Skeletal muscle tissue (tissue), 4 donors: ENCODE data around the gene HMCN2. TPM values are rescaled to one million over a fixed set of nuclear protein-coding genes. Genes with fewer than 3 reads are reported as not detected.

Source experiments
- H3K27ac ChIP-seq: one replicate; pipeline ENCODE4 v1.7.0; 2013; ENCODE audit warnings: mild to moderate bottlenecking, low read depth, low read length, inconsistent platforms
- H3K27me3 ChIP-seq, 3 donors: one replicate each; pipeline ENCODE4 v1.7.0; 2013; ENCODE audit warnings: low read length in 3 of 3; ENCODE audit not compliant: control insufficient read depth in 3 of 3, insufficient read depth in 3 of 3
- H3K36me3 ChIP-seq, 3 donors: one replicate each; pipeline ENCODE4 v1.7.0; 2013; ENCODE audit warnings: low read length in 3 of 3; ENCODE audit not compliant: control insufficient read depth in 3 of 3, insufficient read depth in 3 of 3
- H3K4me1 ChIP-seq, 3 donors: one replicate each; pipeline ENCODE4 v1.7.0; 2013; ENCODE audit warnings: low read length in 3 of 3, mild to moderate bottlenecking in 3 of 3; ENCODE audit not compliant: control insufficient read depth in 3 of 3, insufficient read depth in 3 of 3
- H3K4me3 ChIP-seq, 3 donors: one replicate each; pipeline ENCODE4 v1.7.0; 2013; ENCODE audit warnings: low read length in 3 of 3
- H3K9ac ChIP-seq, 3 donors: one replicate each; pipeline ENCODE4 v1.7.0; 2013; ENCODE audit warnings: low read length in 3 of 3, mild to moderate bottlenecking in 3 of 3, moderate library complexity in 2 of 3, low read depth in 1 of 3
- H3K9me3 ChIP-seq, 3 donors: one replicate each; pipeline ENCODE4 v1.7.0; 2013; ENCODE audit warnings: low read length in 3 of 3; ENCODE audit not compliant: control insufficient read depth in 3 of 3
- total RNA-seq: library from RNA; depleted of rRNA; stranded (reverse); fragments of >200 nt; gene quantifications from one replicate; pipeline ENCODE4 v1.2.3, GENCODE V29; 2014
- donor health status: Osteomylitis.

Gene HMCN2
- total RNA-seq, 1 donor from 2014 or later: 12.5 TPM

DNA sequence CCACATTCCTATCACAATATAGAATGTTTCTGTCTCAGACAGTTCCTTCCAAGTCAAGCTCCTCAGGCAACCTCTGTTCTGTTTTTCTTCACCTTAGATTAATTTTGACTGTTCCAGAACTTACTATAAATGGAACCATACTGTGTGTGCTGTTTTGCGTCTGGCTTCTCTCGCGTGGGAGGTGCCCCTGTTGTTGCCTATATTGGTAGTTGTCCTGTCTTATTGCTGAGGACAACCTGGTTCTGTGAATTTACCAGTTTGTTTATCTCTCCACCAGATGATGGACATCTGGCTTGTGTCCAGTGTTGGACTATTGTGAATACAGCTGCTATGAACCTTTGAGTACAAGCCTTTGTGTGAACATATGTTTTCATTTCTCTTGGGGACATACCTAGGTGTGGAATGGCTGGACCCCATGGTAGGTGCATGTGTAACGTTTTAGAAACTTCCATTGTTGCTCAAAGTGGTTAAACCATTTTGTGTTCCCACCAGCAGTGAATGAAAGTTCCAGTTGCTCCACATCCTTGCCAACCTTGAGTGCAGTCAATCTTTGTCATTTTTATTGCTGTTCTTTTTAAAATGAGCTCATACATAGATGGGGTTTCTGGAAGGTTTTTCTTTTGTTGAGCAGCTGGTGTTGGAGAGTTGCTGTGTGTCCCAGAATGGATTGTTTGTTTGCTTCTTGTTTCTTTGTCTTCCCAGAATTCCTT lies 18.1 kb downstream of the HMCN2 start:
- Histone ChIP-seq H3K4me1 (peaks cover 21 to 38% (median 24%) of the 10 kb centered on the region in 3 donors), H3K27ac (no peak overlapping the region), H3K9me3 (no peaks in the 10 kb centered on the region), H3K4me3 (no peak overlapping the region), H3K36me3 (peaks cover 0 to 4% (median 0%) of the 10 kb centered on the region in 3 donors), H3K27me3 (peaks cover 34 to 48% (median 48%) of the 10 kb centered on the region in 3 donors), H3K9ac (no peak overlapping the region)

DNA sequence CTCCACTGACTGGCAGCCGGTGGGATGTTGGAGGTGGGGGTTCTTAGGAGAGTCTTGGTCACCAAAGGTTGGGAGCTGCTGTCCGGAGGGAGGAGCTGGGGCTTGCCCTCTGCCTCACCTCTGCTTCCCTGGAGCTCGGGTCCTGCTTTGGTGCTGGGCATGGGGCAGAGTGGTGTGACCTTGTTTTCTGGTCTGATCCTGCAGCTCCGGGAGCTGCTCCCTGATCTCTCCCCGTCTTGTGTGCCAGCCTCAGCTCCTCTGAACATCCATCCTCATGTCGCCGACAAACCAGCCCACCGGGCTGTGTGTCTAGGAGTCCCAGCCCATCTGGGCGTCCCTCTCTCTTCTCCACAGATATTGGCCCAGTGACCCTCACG lies 18.7 kb downstream of the HMCN2 start:
- Histone ChIP-seq H3K4me3 (no peak overlapping the region), H3K27me3 (peaks cover 38 to 51% (median 48%) of the 10 kb centered on the region in 3 donors), H3K4me1 (peaks cover 24 to 38% (median 25%) of the 10 kb centered on the region in 3 donors), H3K36me3 (peaks cover 0 to 4% (median 0%) of the 10 kb centered on the region in 3 donors), H3K27ac (no peak overlapping the region), H3K9ac (no peak overlapping the region), H3K9me3 (no peaks in the 10 kb centered on the region)

DNA sequence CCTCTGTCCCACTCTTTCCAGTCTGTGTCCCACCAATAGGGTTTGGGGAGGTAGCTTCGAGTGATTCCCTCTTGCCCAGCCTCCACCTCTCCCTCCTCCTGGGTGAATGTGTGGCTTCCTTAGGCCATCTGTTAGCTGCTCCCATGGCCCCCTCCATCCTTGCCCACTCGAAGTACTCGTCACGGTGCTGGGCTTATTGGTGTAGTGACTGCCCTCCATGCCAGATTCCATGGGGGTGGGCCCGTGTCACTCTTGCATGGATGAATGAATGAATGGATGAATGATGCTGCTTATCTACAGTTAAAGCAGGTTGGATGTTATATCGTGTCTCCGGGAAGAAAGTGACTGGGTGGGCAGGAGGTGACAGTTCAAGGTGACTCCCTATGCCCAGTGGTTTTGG lies 19.1 kb downstream of the HMCN2 start:
- Histone ChIP-seq H3K27ac (no peak overlapping the region), H3K27me3 (peaks cover 43 to 55% (median 45%) of the 10 kb centered on the region in 3 donors), H3K9me3 (no peaks in the 10 kb centered on the region), H3K36me3 (peaks cover 0 to 4% (median 0%) of the 10 kb centered on the region in 3 donors), H3K4me3 (peak overlapping the region in 1 of 3 donors; percentile 2), H3K4me1 (peaks cover 24 to 38% (median 29%) of the 10 kb centered on the region in 3 donors), H3K9ac (no peak overlapping the region)

DNA sequence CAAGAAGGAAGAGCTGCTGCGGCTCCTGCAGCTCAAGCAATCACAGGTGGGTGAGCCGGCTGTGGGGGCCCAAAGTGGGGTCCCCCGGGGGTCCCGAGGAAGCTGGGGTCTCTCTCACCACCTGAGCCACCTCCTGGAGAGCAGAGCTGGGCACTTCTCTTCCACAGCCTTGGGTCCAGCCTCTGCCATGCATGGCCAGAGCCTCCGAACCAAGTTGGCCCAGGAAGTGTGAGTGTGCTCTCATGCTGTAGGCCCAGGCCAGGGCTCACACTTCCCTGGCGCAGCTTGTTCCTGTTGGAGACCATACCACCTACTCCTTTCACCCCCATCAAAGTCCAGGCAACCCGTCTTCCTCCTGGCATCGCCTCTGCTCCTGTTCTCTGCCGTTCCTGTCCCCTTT lies 19.7 kb downstream of the HMCN2 start:
- Histone ChIP-seq H3K9me3 (no peaks in the 10 kb centered on the region), H3K27ac (no peak overlapping the region), H3K4me3 (no peak overlapping the region), H3K36me3 (peaks cover 0 to 4% (median 0%) of the 10 kb centered on the region in 3 donors), H3K4me1 (peaks cover 27 to 44% (median 33%) of the 10 kb centered on the region in 3 donors), H3K27me3 (peaks cover 43 to 61% (median 49%) of the 10 kb centered on the region in 3 donors), H3K9ac (peak overlapping the region in 1 of 3 donors; percentile 16)

DNA sequence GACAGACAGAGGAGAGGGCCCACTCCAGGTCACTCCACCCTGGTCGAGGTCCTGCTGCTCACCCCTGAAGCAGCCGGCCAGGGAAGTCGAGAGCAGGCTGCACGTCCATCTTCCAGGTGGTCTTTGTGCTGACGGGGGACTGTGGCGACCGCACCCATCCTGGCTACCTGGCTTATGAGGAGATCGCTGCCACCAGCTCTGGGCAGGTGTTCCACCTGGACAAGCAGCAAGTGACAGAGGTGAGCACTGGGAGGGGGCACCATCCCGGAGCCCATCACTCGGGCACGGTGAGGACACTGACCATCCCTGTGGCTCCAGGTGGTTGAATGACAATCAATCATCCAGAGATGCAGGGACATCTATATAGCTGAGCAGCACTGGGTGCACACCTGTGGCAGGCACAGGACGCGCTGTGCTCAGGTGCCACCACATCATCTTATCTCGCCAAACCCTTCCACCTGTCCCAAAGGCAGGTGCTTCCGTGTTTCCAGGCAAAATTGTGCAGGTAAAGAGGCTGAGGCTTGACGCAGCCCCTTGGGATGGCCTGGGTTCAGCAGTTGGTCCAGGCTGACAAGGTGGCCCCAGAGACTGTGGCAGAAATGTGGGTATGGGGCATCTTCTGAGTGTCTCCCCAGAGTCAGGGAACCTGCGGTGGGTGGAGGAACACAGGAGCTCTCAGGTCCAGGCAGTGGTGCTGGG lies 20.7 kb downstream of the HMCN2 start:
- H3K36me3 ChIP-seq: peaks cover 0 to 4% (median 0%) of the 10 kb centered on the region in 3 donors
- peaks cover 43 to 64% (median 47%) of the 10 kb centered on the region in 3 donors for H3K27me3 ChIP-seq
- H3K4me3 ChIP-seq: no peak overlapping the region
- no peak overlapping the region for H3K9ac ChIP-seq
- H3K27ac ChIP-seq: peak overlapping the region; percentile 25
- H3K4me1 ChIP-seq: peaks cover 29 to 45% (median 35%) of the 10 kb centered on the region in 3 donors
- H3K9me3 ChIP-seq: no peaks in the 10 kb centered on the region

DNA sequence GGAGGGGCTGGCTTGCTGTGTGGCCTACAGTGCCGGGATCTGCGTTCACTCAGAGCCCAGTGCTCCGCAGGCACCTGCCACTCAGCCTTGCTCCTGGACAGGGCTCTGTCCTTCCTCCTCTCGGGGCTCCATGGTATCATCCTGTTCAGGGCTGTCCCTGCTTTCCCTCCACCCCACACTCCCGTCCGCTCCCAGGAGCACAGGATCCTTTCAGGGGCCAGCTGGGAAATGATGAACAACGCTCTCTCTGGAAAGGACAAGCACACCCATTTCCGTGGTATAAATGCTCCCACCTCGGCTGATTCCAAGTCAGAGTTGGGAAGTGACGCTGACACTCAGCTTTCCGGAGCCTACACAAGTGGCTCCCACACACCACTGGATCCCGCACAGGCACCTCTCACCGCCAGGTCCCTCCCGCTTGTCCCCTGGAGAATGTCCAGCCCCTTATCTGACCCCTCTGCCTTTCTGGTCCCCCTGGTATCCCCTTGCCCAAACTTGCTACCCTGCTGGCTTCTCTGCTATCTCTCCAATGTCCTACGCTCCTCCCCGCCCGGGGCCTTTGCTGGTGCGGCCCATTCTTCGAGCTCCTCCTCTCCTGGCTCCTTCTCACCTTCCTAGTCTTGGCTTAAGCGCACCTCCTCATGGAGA lies 21.3 kb downstream of the HMCN2 start:
- Histone ChIP-seq H3K27ac (peak overlapping the region; percentile 25), H3K9me3 (no peaks in the 10 kb centered on the region), H3K4me3 (no peak overlapping the region), H3K27me3 (peaks cover 43 to 62% (median 46%) of the 10 kb centered on the region in 3 donors), H3K36me3 (peaks cover 0 to 4% (median 0%) of the 10 kb centered on the region in 3 donors), H3K4me1 (peaks cover 28 to 45% (median 35%) of the 10 kb centered on the region in 3 donors), H3K9ac (no peak overlapping the region)

DNA sequence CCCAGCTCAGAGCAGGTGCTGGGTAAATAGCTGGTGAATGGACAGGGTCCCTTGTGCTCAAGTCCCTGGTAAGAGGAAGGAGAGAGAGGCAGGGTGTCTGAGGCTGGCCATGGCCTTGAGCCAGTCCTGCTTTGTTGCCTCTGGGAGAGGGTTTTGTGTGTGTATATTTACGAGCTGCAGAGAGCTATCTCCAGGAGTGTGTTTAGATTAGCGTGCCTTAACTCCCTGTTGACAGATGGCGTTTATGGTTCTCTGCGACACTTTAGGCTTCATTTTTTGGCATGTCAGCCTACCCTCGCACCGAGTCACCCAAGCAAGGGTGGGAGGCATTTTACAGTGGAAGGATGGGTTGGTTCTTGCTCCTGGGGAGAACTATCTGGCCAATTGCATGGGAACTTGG lies 22.2 kb downstream of the HMCN2 start:
- H3K9me3 ChIP-seq: no peaks in the 10 kb centered on the region
- no peak overlapping the region for H3K4me3 ChIP-seq
- no peak overlapping the region for H3K27ac ChIP-seq
- H3K9ac ChIP-seq: no peak overlapping the region
- H3K36me3 ChIP-seq: peaks cover 0 to 4% (median 0%) of the 10 kb centered on the region in 3 donors
- H3K4me1 ChIP-seq: peaks cover 23 to 37% (median 30%) of the 10 kb centered on the region in 3 donors
- peaks cover 43 to 57% (median 46%) of the 10 kb centered on the region in 3 donors for H3K27me3 ChIP-seq

DNA sequence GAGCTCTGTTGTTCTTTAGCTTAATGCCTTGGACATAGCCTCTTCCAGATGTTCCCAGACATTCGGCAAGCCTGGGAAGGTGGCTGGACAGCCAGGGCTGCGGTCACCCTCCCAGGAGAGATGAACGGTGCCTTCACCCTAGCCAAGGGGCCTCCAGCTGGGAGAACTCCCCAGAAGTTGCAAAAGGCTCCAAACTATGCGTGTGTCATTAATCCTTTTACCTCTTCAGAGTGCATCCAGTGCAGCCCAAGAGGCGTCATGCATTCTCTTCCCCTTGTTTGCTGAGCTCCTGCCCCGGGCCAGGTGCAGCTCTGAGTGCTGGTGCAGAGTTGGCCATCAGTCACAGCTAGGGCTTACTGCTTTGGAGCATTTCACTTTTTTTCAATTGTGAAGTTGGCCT lies 22.8 kb downstream of the HMCN2 start:
- Histone ChIP-seq H3K4me1 (peaks cover 23 to 36% (median 30%) of the 10 kb centered on the region in 3 donors), H3K9me3 (no peaks in the 10 kb centered on the region), H3K4me3 (no peak overlapping the region), H3K27ac (no peak overlapping the region), H3K9ac (no peak overlapping the region), H3K36me3 (peaks cover 0 to 4% (median 0%) of the 10 kb centered on the region in 3 donors), H3K27me3 (peaks cover 43 to 57% (median 47%) of the 10 kb centered on the region in 3 donors)

DNA sequence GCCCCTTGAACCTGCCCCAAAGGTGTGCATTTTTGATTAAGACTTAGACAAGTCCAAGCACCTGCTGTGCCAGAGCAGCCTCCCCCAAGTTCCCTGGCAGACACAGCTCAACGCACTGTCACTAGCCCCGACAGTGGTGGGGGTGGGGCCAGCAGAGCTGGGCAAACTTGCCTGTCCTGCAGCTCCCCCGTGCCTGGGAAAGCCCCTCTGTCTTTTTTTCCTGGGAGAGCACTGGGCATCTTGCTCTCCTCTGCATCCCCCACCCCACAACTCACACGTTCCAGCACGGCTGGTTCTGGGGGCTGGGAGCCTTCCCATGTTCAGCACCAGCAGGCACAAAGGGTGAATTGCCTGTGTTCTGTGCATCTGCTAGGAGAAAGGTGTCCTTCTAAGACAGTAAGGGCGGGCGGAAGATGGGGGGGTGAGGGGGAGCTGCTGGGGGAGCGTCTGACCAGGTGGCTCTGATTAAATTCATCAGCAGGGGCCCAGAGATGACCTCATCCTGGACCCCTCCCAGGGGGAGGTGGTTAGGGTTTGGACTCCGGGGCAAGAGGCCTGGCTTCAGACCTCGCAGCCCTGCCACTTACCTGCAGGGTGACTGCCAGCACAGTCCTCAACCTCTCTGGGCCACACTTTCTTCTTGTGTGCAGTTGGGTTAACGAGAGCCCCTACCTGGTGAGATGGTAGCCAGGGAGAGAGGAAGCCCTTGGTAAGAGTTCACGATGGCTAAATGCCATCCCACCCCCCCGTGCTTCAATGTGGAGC lies 23.5 kb downstream of the HMCN2 start:
- no peak overlapping the region for H3K9ac ChIP-seq
- H3K4me3 ChIP-seq: no peak overlapping the region
- H3K27me3 ChIP-seq: peaks cover 39 to 60% (median 50%) of the 10 kb centered on the region in 3 donors
- H3K36me3 ChIP-seq: peaks cover 0 to 4% (median 0%) of the 10 kb centered on the region in 3 donors
- H3K9me3 ChIP-seq: no peaks in the 10 kb centered on the region
- peak overlapping the region; percentile 44 for H3K27ac ChIP-seq
- peaks cover 22 to 33% (median 25%) of the 10 kb centered on the region in 3 donors for H3K4me1 ChIP-seq
